Measurements from ENCODE around the gene FAM118A.
"Not testable (repeated sequence)": the region's sequence is repeated elsewhere in the genome, so short reads cannot be mapped to it uniquely, and the experiment has no call there.

The FAM118A gene

GRCh38 chr22:45291931-45292290 lies 17.8 kb upstream of the FAM118A start:
- peaks cover 68% of the 10 kb centered on the region for H3K4me1 ChIP-seq (ENCODE audit: low read length)
- H3K27me3 ChIP-seq (ENCODE audit: low read depth, low read length), result peaks cover 7% of the 10 kb centered on the region; the same call in 1 of the 2 replicates
- H3K4me2 ChIP-seq (ENCODE audit: low read length), result peak overlapping the region; percentile 32; the same call in 1 of the 2 replicates
- H3K9me3 ChIP-seq (ENCODE audit: insufficient read depth, low read length), result no peaks in the 10 kb centered on the region
- no peaks in the 10 kb centered on the region for H4K20me1 ChIP-seq (ENCODE audit: insufficient read depth, low read length)
- H3K36me3 ChIP-seq (replicated peaks; ENCODE audit: low read depth, low read length), result peaks cover 9% of the 10 kb centered on the region
- no peak overlapping the region for H3K9ac ChIP-seq (ENCODE audit: low read length)
- no peak for TF ChIP-seq CTCF (IDR thresholded peaks at IDR 0.05; ENCODE audit: low read depth, low read length)
- no peak for TF ChIP-seq EZH2phosphoT487 (IDR thresholded peaks at IDR 0.05; ENCODE audit: low read depth)
- H3K27ac ChIP-seq (ENCODE audit: low read length), result no peak overlapping the region
- H2AFZ ChIP-seq (ENCODE audit: low read depth, low read length), result no peak overlapping the region
- no peaks in the 10 kb centered on the region for H3K79me2 ChIP-seq (ENCODE audit: low read length)
- no peak overlapping the region for H3K4me3 ChIP-seq (ENCODE audit: low read length)

- Histone ChIP-seq H3K36me3 (replicated peaks; ENCODE audit: low read depth, low read length) (no peaks in the 10 kb centered on the region), H3K4me1 (ENCODE audit: low read length) (peaks cover 58% of the 10 kb centered on the region), H3K79me2 (ENCODE audit: low read length) (no peaks in the 10 kb centered on the region), H2AFZ (ENCODE audit: low read depth, low read length) (no peak overlapping the region), H3K27me3 (ENCODE audit: low read depth, low read length) (peaks cover 7% of the 10 kb centered on the region; the same call in 1 of the 2 replicates), H3K9ac (ENCODE audit: low read length) (no peak overlapping the region), H3K9me3 (ENCODE audit: insufficient read depth, low read length) (no peaks in the 10 kb centered on the region), H3K4me2 (ENCODE audit: low read length) (peak overlapping the region; percentile 32), H3K4me3 (ENCODE audit: low read length) (no peak overlapping the region), H4K20me1 (ENCODE audit: insufficient read depth, low read length) (no peaks in the 10 kb centered on the region), H3K27ac (ENCODE audit: low read length) (no peak overlapping the region)
- no peak for TF ChIP-seq CTCF (IDR thresholded peaks at IDR 0.05; ENCODE audit: low read depth, low read length)
- no peak for TF ChIP-seq EZH2phosphoT487 (IDR thresholded peaks at IDR 0.05; ENCODE audit: low read depth)
These were observed 16.8 kb upstream of the FAM118A start for GRCh38 chr22:45292731-45293442.

- Histone ChIP-seq H3K9me3 (ENCODE audit: insufficient read depth, low read length) (no peaks in the 10 kb centered on the region), H3K4me3 (ENCODE audit: low read length) (no peak overlapping the region), H3K4me2 (ENCODE audit: low read length) (no peak overlapping the region), H3K9ac (ENCODE audit: low read length) (no peak overlapping the region), H3K27ac (ENCODE audit: low read length) (no peak overlapping the region), H3K27me3 (ENCODE audit: low read depth, low read length) (peaks cover 7% of the 10 kb centered on the region; the same call in 1 of the 2 replicates), H4K20me1 (ENCODE audit: insufficient read depth, low read length) (no peaks in the 10 kb centered on the region), H2AFZ (ENCODE audit: low read depth, low read length) (no peak overlapping the region), H3K79me2 (ENCODE audit: low read length) (no peaks in the 10 kb centered on the region), H3K4me1 (ENCODE audit: low read length) (peaks cover 48% of the 10 kb centered on the region), H3K36me3 (replicated peaks; ENCODE audit: low read depth, low read length) (no peaks in the 10 kb centered on the region)
- TF ChIP-seq EZH2phosphoT487 (IDR thresholded peaks at IDR 0.05; ENCODE audit: low read depth), result no peak
- TF ChIP-seq CTCF (IDR thresholded peaks at IDR 0.05; ENCODE audit: low read depth, low read length), result no peak
These were observed 15.7 kb upstream of the FAM118A start for GRCh38 chr22:45294030-45294429.

- not testable (repeated sequence) for H4K20me1 ChIP-seq (ENCODE audit: insufficient read depth, low read length)
These were observed 14.7 kb upstream of the FAM118A start for GRCh38 chr22:45295004-45295403.

More at GRCh38 chr22:45295004-45295403, 14.7 kb upstream of the FAM118A start:
- not testable (repeated sequence) for H3K4me2 ChIP-seq (ENCODE audit: low read length); H3K27me3 ChIP-seq (ENCODE audit: low read depth, low read length); H3K27ac ChIP-seq (ENCODE audit: low read length); H3K9me3 ChIP-seq (ENCODE audit: insufficient read depth, low read length); H2AFZ ChIP-seq (ENCODE audit: low read depth, low read length); H3K9ac ChIP-seq (ENCODE audit: low read length); H3K36me3 ChIP-seq (replicated peaks; ENCODE audit: low read depth, low read length); H3K79me2 ChIP-seq (ENCODE audit: low read length); H3K4me3 ChIP-seq (ENCODE audit: low read length)
- H3K4me1 ChIP-seq (ENCODE audit: low read length), result peaks cover 39% of the 10 kb centered on the region
